Ishikawa (cell line): Measurements from ENCODE around the gene CARD9.

ENCODE experiments used
- EP300 ChIP-seq: IDR thresholded peaks from 2 replicates; pipeline ENCODE4 v1.6.1; 2012; ENCODE audit warnings: borderline replicate concordance
- TAF1 ChIP-seq: IDR thresholded peaks from 2 replicates; pipeline ENCODE4 v1.6.1; 2012; ENCODE audit warnings: low read depth, mild to moderate bottlenecking
- YY1 ChIP-seq: IDR thresholded peaks from 2 replicates; pipeline ENCODE4 v1.6.1; 2012; ENCODE audit warnings: low read depth

- no peak for TF ChIP-seq YY1
- no peak for TF ChIP-seq EP300
- no peak for TF ChIP-seq TAF1
Measured at GRCh38 chr9:136376457-136376856, 3.0 kb upstream of the CARD9 start.
